AG04450 (cell line): ENCODE measurements around the gene RAI1. TPM values are rescaled to one million over a fixed set of nuclear protein-coding genes. Genes with fewer than 3 reads are reported as not detected.

Experiments
- CTCF ChIA-PET: fragments of 300-600, 350-600 bp; formaldehyde crosslinking; extraction: SDS; loops from one replicate; lab custom pipeline; 2022; ENCODE audit warnings: antibody characterized with exemption, inconsistent platforms; lab: Charles Lee
- POLR2A ChIA-PET: fragments of 350-600 bp; formaldehyde crosslinking; extraction: SDS; loops from one replicate; lab custom pipeline; 2021; ENCODE audit warnings: antibody characterized with exemption, inconsistent platforms; lab: Yijun Ruan, JAX
- DNase-seq: peaks from one replicate; pipeline ENCODE4 v3.0.0-alpha.2; 2011; ENCODE audit warnings: low read depth, low spot score
- H3K27ac ChIP-seq: one replicate; pipeline ENCODE4 v1.5.1; 2012; ENCODE audit warnings: low read depth, low read length, control low read depth
- H3K27me3 ChIP-seq: one replicate; pipeline ENCODE4 v1.6.0; 2012; ENCODE audit warnings: low read length; ENCODE audit not compliant: control insufficient read depth, insufficient read depth
- H3K4me3 ChIP-seq: 2 replicates; pipeline ENCODE4 v1.5.1; 2011; ENCODE audit warnings: mild to moderate bottlenecking, low read depth, low read length, control low read depth
- H3K9me3 ChIP-seq: 2 replicates; pipeline ENCODE4 v1.5.1; 2012; ENCODE audit warnings: low read length; ENCODE audit not compliant: control insufficient read depth, insufficient read depth
- polyA plus RNA-seq: library from polyadenylated mRNA; depleted of rRNA; stranded (reverse); fragments of >200 nt; gene quantifications from 2 replicates; pipeline ENCODE4 v1.2.3, GENCODE V29; 2011
- TF ChIP-seq, protein P1 (sequence below): IDR thresholded peaks from 2 replicates; pipeline ENCODE4 v1.5.1; 2011; ENCODE audit warnings: low read depth, low read length, control low read depth, inconsistent platforms

RAI1 gene
- polyA plus RNA-seq, 1 experiment: 2.1 TPM

DNA sequence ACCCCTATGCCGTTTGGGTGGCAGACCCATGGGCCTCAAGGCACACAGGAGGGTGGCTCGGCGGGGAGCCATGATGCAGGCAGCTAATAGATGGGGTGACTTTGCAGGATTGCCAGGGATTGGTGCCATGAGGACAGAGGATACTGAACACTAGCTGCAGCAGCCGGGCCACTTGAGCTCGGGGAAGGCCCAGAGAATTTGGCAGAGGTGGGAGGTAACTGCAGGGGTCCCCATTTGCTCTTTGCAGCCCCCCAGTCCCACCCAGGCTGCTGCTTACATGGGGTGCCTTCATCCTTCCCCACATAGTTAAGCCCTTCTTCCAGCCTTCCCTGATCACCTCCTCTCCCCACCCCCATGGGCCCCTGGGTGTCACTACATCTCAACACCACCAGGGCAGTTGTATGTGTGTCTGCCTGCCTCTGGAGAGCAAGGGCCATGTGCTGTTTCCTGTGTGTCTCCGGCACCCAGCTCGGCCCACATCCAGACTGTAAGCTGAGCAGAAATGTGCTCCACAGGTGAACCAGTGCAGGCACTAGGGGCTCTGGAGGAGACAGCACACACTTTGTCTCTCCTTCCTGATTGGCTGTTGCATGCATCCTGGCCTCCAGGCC, 103.5 kb downstream of the RAI1 start:
- Histone ChIP-seq H3K4me3 (no peak overlapping the region), H3K27ac (no peak overlapping the region), H3K27me3 (no peaks in the 10 kb centered on the region), H3K9me3 (no peaks in the 10 kb centered on the region; the same call in 1 of the 2 replicates)
- TF ChIP-seq, protein P1, sequence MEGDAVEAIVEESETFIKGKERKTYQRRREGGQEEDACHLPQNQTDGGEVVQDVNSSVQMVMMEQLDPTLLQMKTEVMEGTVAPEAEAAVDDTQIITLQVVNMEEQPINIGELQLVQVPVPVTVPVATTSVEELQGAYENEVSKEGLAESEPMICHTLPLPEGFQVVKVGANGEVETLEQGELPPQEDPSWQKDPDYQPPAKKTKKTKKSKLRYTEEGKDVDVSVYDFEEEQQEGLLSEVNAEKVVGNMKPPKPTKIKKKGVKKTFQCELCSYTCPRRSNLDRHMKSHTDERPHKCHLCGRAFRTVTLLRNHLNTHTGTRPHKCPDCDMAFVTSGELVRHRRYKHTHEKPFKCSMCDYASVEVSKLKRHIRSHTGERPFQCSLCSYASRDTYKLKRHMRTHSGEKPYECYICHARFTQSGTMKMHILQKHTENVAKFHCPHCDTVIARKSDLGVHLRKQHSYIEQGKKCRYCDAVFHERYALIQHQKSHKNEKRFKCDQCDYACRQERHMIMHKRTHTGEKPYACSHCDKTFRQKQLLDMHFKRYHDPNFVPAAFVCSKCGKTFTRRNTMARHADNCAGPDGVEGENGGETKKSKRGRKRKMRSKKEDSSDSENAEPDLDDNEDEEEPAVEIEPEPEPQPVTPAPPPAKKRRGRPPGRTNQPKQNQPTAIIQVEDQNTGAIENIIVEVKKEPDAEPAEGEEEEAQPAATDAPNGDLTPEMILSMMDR: peak; percentile 36
- ChIA-PET CTCF (interaction anchor here (0.6 to 1.7 kb wide), 3 partner anchors 11 to 173 kb away, joined by 3 to 7 read pairs (median 3); no protein-coding TSS in a partner anchor), POLR2A (no interaction called here)
- no peak for DNase-seq

DNA sequence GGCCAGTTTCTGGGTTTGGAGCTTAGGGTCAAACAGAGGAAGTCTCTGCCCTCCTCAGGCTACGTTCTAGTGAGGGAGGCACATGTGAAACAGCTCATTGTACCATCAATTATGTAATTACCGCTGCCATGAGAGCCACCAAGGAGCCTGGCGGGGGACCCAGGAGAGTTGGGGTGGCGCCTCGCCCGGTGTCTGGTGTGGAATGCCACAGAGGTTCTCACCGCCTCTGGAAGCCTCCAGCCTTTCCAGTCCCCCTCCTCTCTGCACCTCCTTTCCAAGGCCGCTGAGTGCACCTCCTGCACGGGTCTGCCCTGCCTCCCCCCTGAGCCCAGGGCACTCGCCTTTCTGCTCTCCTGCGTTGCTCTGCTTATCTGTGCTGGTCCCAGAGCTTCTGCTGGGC, 104.1 kb downstream of the RAI1 start:
- POLR2A ChIA-PET: no interaction called here
- TF ChIP-seq, protein P1: no peak
- no peaks in the 10 kb centered on the region; the same call in 1 of the 2 replicates for H3K9me3 ChIP-seq
- H3K4me3 ChIP-seq: no peak overlapping the region
- CTCF ChIA-PET: interaction anchor here (0.6 to 1.7 kb wide), 3 partner anchors 12 to 173 kb away, joined by 3 to 7 read pairs (median 3); no protein-coding TSS in a partner anchor
- no peaks in the 10 kb centered on the region for H3K27me3 ChIP-seq
- no peak for DNase-seq
- no peak overlapping the region for H3K27ac ChIP-seq

DNA sequence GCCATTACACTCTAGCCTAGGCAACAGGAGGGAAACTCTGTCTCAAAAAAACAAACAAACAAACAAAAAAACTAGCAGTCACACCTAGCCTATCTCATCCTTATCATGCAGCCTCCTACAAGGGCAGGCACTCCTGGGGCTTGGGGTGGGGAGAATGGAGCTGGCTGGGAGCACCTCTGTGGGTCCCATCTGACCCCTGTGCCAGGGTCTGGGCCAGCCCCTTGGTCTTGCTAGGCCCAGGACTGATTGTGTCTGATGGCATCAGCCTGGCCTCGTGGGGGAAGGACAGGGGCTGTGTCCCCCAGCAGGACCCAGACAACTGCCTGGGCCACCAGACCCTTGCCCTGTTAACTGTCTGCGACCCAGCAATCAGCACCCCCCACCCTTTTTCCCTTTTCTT, 105.7 kb downstream of the RAI1 start:
- Histone ChIP-seq H3K27me3 (no peaks in the 10 kb centered on the region), H3K4me3 (no peak overlapping the region), H3K9me3 (no peaks in the 10 kb centered on the region; the same call in 1 of the 2 replicates), H3K27ac (no peak overlapping the region)
- TF ChIP-seq, protein P1: no peak
- CTCF ChIA-PET: no interaction called here
- POLR2A ChIA-PET: no interaction called here
- no peak for DNase-seq

DNA sequence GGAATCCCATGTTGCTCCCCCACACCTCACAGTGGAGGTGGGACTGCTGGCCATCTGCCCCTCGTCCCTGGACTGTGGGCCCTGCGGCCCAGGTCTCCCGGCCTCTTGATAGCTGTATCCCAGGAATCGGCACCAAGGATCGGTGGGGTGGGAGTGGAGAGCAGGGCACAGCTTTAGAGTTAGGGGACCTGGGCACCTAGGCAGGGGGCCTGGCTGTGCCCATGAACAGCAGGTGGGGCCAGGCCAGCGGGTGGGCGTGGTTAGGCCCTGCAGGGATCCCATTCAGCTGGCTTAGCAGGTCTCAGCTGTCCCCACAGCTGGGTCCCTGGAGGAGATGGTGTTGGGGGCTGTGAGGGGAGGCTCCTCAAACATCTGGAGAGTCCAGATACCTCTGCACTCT, 106.3 kb downstream of the RAI1 start:
- H3K4me3 ChIP-seq: no peak overlapping the region
- no peaks in the 10 kb centered on the region; the same call in 1 of the 2 replicates for H3K9me3 ChIP-seq
- no peaks in the 10 kb centered on the region for H3K27me3 ChIP-seq
- ChIA-PET CTCF (no interaction called here), POLR2A (interaction anchor here (0.5 kb wide), 1 partner anchor 23 kb away, joined by 3 read pairs; no protein-coding TSS in a partner anchor)
- TF ChIP-seq, protein P1: no peak
- no peak for DNase-seq
- H3K27ac ChIP-seq: no peak overlapping the region

DNA sequence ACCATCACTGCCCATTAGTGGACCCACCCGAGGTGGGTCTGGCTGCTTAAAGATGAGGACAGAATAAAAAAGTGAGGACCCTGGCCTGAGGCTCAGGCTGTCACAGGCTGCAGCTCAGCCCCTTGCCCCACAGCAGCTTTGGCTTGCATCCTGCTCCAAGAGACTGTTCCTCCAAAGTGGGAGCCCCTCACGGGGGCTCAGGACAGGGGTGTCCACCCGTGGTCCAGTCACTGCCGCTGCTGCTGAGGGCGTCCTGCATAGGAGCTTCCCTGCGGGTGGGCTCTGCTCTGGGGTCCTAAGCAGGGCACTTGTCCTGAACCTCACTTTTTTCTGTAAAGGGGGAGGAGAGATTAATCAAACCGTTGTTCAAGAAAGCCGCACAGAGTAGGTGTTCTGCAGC, 107.7 kb downstream of the RAI1 start:
- TF ChIP-seq, protein P1: no peak
- ChIA-PET CTCF (no interaction called here), POLR2A (no interaction called here)
- DNase-seq: no peak
- Histone ChIP-seq H3K9me3 (no peaks in the 10 kb centered on the region; the same call in 1 of the 2 replicates), H3K4me3 (no peak overlapping the region), H3K27me3 (no peaks in the 10 kb centered on the region), H3K27ac (no peak overlapping the region)
